Uterus (tissue), 2 donors: ENCODE data around the gene DDIT3.

Experiments
- POLR2A ChIP-seq, 2 donors: fragments of 450-650 bp; IDR thresholded peaks; one replicate each; pipeline ENCODE4 v1.6.1; 2016; ENCODE audit warnings: antibody characterized with exemption in 2 of 2, mild to moderate bottlenecking in 1 of 2, moderate library complexity in 1 of 2
- TF ChIP-seq, protein P1 (sequence below), 4 experiments: fragments of 200-600 bp in 2 of 4; fragments of 450-650 bp in 2 of 4; sonication (generic) in 2 of 4; IDR thresholded peaks; one replicate each; pipeline ENCODE4 v1.5.1; 2016 to 2019; ENCODE audit warnings: antibody characterized with exemption in 4 of 4, mild to moderate bottlenecking in 2 of 4, moderate library complexity in 1 of 4

DNA sequence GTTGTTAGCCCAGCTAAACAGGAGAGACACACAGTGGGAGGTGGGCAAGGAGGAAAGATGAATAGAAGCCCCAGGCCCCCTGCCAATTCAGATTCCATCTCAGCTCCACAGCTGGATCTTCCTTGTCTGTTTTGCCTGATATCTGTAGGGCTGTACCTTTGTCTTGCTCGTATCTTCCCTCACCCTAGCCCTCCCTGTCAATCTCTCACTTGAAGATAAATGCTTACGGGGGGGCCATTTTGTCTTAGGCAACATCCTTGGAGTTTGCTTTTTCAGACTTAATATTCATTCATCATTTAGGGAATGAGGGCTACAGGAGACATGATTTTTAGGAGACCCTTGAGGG, 32.0 kb upstream of the DDIT3 start:
- TF ChIP-seq, protein P1, sequence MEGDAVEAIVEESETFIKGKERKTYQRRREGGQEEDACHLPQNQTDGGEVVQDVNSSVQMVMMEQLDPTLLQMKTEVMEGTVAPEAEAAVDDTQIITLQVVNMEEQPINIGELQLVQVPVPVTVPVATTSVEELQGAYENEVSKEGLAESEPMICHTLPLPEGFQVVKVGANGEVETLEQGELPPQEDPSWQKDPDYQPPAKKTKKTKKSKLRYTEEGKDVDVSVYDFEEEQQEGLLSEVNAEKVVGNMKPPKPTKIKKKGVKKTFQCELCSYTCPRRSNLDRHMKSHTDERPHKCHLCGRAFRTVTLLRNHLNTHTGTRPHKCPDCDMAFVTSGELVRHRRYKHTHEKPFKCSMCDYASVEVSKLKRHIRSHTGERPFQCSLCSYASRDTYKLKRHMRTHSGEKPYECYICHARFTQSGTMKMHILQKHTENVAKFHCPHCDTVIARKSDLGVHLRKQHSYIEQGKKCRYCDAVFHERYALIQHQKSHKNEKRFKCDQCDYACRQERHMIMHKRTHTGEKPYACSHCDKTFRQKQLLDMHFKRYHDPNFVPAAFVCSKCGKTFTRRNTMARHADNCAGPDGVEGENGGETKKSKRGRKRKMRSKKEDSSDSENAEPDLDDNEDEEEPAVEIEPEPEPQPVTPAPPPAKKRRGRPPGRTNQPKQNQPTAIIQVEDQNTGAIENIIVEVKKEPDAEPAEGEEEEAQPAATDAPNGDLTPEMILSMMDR (IDR thresholded peaks at IDR 0.05) = no peak
- TF ChIP-seq POLR2A (IDR thresholded peaks at IDR 0.05) = no peak
